Transverse colon (tissue), 4 donors: ENCODE results near the gene TGFBR2. TPM values are rescaled to one million over a fixed set of nuclear protein-coding genes. Genes with fewer than 3 reads are reported as not detected.

Source experiments
- DNase-seq: peaks from one replicate; pipeline ENCODE4 v3.0.0-alpha.2; 2019
- H3K27ac ChIP-seq, 4 donors: fragments of 200-600 bp; sonication (generic); 2 replicates each; pipeline ENCODE4 v1.5.1; 2016 to 2018; ENCODE audit warnings: inconsistent platforms in 4 of 4
- H3K27me3 ChIP-seq: fragments of 200-600 bp; sonication (generic); 2 replicates; pipeline ENCODE4 v1.5.1; 2017; ENCODE audit warnings: inconsistent platforms
- H3K36me3 ChIP-seq, 4 donors: fragments of 200-600 bp; sonication (generic); 2 replicates each; pipeline ENCODE4 v1.5.1; 2017 to 2019; ENCODE audit warnings: inconsistent platforms in 4 of 4
- H3K4me1 ChIP-seq, 4 donors: fragments of 200-600 bp; sonication (generic); 2 replicates each; pipeline ENCODE4 v1.5.1; 2017 to 2020; ENCODE audit warnings: inconsistent platforms in 4 of 4
- H3K4me3 ChIP-seq, 4 donors: fragments of 200-600 bp; sonication (generic); 1 replicate in 1 of 4; 2 replicates in 3 of 4; pipeline versions ENCODE4 v1.5.1 to v1.6.1; 2017 to 2019; ENCODE audit warnings: inconsistent platforms in 4 of 4
- H3K9me3 ChIP-seq, 2 donors: fragments of 200-600 bp; sonication (generic); 2 replicates each; pipeline ENCODE4 v1.5.1; 2017 to 2019; ENCODE audit warnings: inconsistent platforms in 2 of 2
- CTCF ChIP-seq, 5 experiments: fragments of 200-600 bp in 3 of 5; fragments of 450-650 bp in 2 of 5; sonication (generic) in 3 of 5; IDR thresholded peaks; 1 replicate in 2 of 5; 2 replicates in 3 of 5; pipeline ENCODE4 v1.5.1; 2016 to 2017; ENCODE audit warnings: antibody characterized with exemption in 5 of 5, inconsistent platforms in 3 of 5, mild to moderate bottlenecking in 2 of 5, moderate library complexity in 1 of 5
- EP300 ChIP-seq: sonication (generic); formaldehyde crosslinking; IDR thresholded peaks from one replicate; pipeline ENCODE4 v1.6.1; 2017; ENCODE audit warnings: antibody characterized with exemption, low read depth
- POLR2A ChIP-seq: fragments of 450-650 bp; IDR thresholded peaks from one replicate; pipeline ENCODE4 v1.6.1; 2016; ENCODE audit warnings: antibody characterized with exemption, mild to moderate bottlenecking, moderate library complexity
- POLR2AphosphoS5 ChIP-seq, 3 donors: sonication (generic); formaldehyde crosslinking; IDR thresholded peaks; one replicate each; pipeline ENCODE4 v1.6.1; 2016; ENCODE audit warnings: antibody characterized with exemption in 3 of 3
- WGBS, 2 donors: methylation state at CpG; one replicate each; pipeline ENCODE4 v1.1.5; 2018; ENCODE audit warnings: low coverage in 1 of 2; 5-methylcytosine and 5-hydroxymethylcytosine counted together
- in situ Hi-C, 4 donors: fragments of 200-750 bp; cut with MboI; loops; one replicate each; pipeline versions ENCODE4 v1.15.0 to v1.15.1; 2017; ENCODE audit warnings: low sequenced_read_pairs in 3 of 4, low pct_ligation_motif_present in 1 of 4, low pct_unique_long_range_greater_than_20kb in 1 of 4
- intact Hi-C: fragments of 100-400 bp; cut with DNase I; formaldehyde crosslinking; loops from one replicate; pipeline ENCODE4 v1.15.1; 2023; ENCODE audit warnings: low total_unique reads
- total RNA-seq, 4 donors: library from RNA; depleted of rRNA; stranded (reverse); fragments of >200 nt; gene quantifications; one replicate each; pipeline ENCODE4 v1.1.0, GENCODE V29; 2016

Gene TGFBR2
- total RNA-seq, 4 donors from 2014 or later, result 63.2 to 179 (median 98.5) TPM

DNA sequence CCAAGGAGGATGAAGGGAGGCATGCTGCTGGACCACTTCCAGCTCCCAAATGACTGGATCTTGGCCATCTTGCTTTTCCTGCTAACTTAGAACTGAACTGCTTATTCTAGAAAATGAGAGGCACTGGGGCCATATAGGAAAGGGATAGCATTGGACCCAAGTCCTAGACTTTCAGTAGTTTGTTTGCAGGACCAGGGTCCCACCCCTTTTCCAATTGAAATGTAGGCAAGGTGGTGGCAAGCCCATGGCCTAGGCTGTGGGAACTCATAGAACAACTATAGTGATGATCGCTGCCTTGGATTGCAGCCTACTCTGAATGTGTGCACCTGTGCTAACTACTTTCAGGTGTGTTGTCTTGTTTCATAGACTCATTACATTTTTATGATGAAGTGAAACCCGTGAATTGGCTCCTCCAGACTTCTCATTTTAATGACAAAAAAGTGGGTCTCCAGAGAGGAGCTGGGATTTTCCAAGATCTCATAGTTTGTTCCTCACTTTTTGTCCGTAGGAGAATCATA lies 50.3 kb downstream of the TGFBR2 start:
- H3K36me3 ChIP-seq, result peaks cover 0 to 21% (median 7%) of the 10 kb centered on the region in 4 donors
- H3K4me1 ChIP-seq, result peaks cover 14 to 70% (median 37%) of the 10 kb centered on the region in 4 donors
- peak overlapping the region in 3 of 4 donors; percentile 50 to 83 (median 77) for H3K27ac ChIP-seq

GRCh38 chr3:30657914-30658313 lies 51.5 kb downstream of the TGFBR2 start:
- H3K4me1 ChIP-seq, result peaks cover 14 to 75% (median 37%) of the 10 kb centered on the region in 4 donors
- WGBS, 2 donors, result 50% methylated on average over 1 to 3 of the region's 3 CpGs

More for the DNA sequence above, 50.3 kb downstream of the TGFBR2 start:
- intact Hi-C loops (no loop called here), in situ Hi-C loops (no loop called here)
- 79% methylated on average over 3 of the region's 3 CpGs; no CpG with 5 or more reads in 1 of the 2 donors for WGBS, 2 donors
- DNase-seq, result no peak
- no peak for TF ChIP-seq EP300
- no peak for TF ChIP-seq POLR2A
- TF ChIP-seq CTCF (IDR thresholded peaks at IDR 0.05), result no peak
- Histone ChIP-seq H3K4me3 (no peak overlapping the region), H3K27me3 (no peaks in the 10 kb centered on the region), H3K9me3 (no peaks in the 10 kb centered on the region)

DNA sequence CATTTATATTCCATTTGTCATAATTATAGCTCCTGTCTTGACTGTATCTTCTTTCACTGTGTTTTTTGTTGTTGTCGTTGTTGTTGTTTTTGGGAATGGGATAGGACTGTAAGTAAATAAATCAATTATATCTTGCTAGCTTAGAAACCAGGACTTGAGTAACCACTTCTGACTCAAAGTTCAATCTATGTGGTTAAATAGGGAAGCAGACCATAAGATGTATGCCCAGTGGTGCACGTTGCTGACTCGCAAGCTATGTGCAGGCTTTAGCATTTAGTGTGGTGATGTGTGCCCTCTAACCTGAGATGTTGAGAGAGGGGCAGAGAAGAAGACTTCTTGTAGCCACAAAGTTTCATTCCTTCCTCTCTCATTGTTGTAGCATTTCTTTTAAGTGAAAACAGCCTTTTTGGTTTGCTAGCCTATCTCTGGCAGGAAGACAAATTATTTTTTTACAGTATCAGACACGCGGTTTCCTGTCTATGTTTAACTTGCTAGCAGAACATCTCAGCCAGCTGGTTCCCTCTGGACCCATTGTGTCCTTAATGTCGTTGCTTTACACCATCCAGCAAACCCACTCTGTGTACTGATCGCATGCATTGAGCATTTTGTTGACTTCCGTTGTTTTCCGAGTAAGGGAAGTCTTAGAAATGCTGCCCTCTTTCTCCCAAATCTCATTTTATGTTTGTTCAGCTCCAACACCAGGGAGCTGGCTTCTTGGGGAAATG lies 52.1 kb downstream of the TGFBR2 start:
- in situ Hi-C loops, result no loop called here
- Histone ChIP-seq H3K4me1 (peaks cover 14 to 76% (median 37%) of the 10 kb centered on the region in 4 donors), H3K36me3 (peaks cover 0 to 19% (median 4%) of the 10 kb centered on the region in 4 donors), H3K27ac (peak overlapping the region; percentile 68 to 83 (median 78)), H3K27me3 (no peaks in the 10 kb centered on the region), H3K4me3 (peak overlapping the region in 1 of 4 donors; percentile 0), H3K9me3 (no peaks in the 10 kb centered on the region)
- intact Hi-C loops, result no loop called here
- no peak for DNase-seq
- peak; percentile 8 for TF ChIP-seq POLR2A
- no peak for TF ChIP-seq EP300
- TF ChIP-seq POLR2AphosphoS5 (IDR thresholded peaks at IDR 0.05), result peak in 1 of 3 donors; percentile 6
- WGBS, 2 donors, result 52 to 56% methylated on average over 5 to 9 of the region's 9 CpGs

More at GRCh38 chr3:30657914-30658313, 51.5 kb downstream of the TGFBR2 start:
- Histone ChIP-seq H3K4me3 (no peak overlapping the region), H3K36me3 (peaks cover 0 to 21% (median 6%) of the 10 kb centered on the region in 4 donors), H3K27me3 (no peaks in the 10 kb centered on the region), H3K27ac (peak overlapping the region; percentile 68 to 83 (median 78)), H3K9me3 (no peaks in the 10 kb centered on the region)
- DNase-seq, result no peak
- intact Hi-C loops (no loop called here), in situ Hi-C loops (no loop called here)
- TF ChIP-seq POLR2A (no peak), POLR2AphosphoS5 (IDR thresholded peaks at IDR 0.05) (no peak), EP300 (no peak)

GRCh38 chr3:30659270-30660130 lies 53.1 kb downstream of the TGFBR2 start:
- peak overlapping the region; percentile 68 to 83 (median 78) for H3K27ac ChIP-seq
- peaks cover 0 to 10% (median 1%) of the 10 kb centered on the region in 4 donors for H3K36me3 ChIP-seq
- H3K4me3 ChIP-seq, result peak overlapping the region in 1 of 4 donors; percentile 0
- intact Hi-C loops (no loop called here), in situ Hi-C loops (no loop called here)
- no peaks in the 10 kb centered on the region for H3K9me3 ChIP-seq
- TF ChIP-seq POLR2A (no peak), POLR2AphosphoS5 (IDR thresholded peaks at IDR 0.05) (peak in 2 of 3 donors; percentile 10 to 20)
- H3K4me1 ChIP-seq, result peaks cover 14 to 79% (median 41%) of the 10 kb centered on the region in 4 donors
- 74 to 79% methylated on average over 3 to 7 of the region's 7 CpGs for WGBS, 2 donors
- H3K27me3 ChIP-seq, result no peaks in the 10 kb centered on the region
- no peak for DNase-seq

DNA sequence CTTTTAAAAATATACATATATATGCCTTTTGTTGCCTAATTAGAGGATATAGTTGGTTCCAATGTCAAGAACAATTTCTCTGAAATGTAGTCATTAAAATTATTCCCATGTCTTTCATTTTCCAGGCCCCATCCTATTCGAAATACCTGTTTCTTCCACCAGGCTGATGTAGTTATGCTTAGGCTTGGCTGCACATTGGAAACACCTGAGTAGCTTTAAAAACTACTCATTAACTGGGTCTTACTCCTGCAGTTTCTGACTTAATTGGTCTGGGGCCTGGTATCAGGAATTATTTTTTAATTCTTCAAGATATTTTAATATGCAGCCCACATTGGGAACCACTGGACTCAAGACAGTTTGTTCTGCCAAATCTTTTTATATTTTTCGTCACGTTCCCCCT lies 53.7 kb downstream of the TGFBR2 start:
- no peak for TF ChIP-seq POLR2AphosphoS5 (IDR thresholded peaks at IDR 0.05)
- no peak for TF ChIP-seq POLR2A
- TF ChIP-seq EP300, result no peak
- TF ChIP-seq CTCF (IDR thresholded peaks at IDR 0.05), result no peak
- intact Hi-C loops, result no loop called here
- Histone ChIP-seq H3K36me3 (peaks cover 0 to 10% (median 0%) of the 10 kb centered on the region in 4 donors), H3K4me3 (no peak overlapping the region), H3K27ac (peak overlapping the region; percentile 68 to 83 (median 78)), H3K9me3 (no peaks in the 10 kb centered on the region), H3K4me1 (peaks cover 14 to 80% (median 39%) of the 10 kb centered on the region in 4 donors), H3K27me3 (no peaks in the 10 kb centered on the region)
- in situ Hi-C loops, result no loop called here
- DNase-seq, result no peak
- WGBS, 2 donors, result 82 to 92% methylated on average over 3 of the region's 3 CpGs
